OCI-M1 (cell line): ENCODE results near the gene CSPG5.
A peak's percentile ranks its signal among the peaks of the same experiment; 100 is the strongest.

ENCODE experiments used
- DNase-seq: peaks from one replicate; lab custom pipeline; 2025; lab: John Stamatoyannopoulos, UW

Gene CSPG5, protein sequence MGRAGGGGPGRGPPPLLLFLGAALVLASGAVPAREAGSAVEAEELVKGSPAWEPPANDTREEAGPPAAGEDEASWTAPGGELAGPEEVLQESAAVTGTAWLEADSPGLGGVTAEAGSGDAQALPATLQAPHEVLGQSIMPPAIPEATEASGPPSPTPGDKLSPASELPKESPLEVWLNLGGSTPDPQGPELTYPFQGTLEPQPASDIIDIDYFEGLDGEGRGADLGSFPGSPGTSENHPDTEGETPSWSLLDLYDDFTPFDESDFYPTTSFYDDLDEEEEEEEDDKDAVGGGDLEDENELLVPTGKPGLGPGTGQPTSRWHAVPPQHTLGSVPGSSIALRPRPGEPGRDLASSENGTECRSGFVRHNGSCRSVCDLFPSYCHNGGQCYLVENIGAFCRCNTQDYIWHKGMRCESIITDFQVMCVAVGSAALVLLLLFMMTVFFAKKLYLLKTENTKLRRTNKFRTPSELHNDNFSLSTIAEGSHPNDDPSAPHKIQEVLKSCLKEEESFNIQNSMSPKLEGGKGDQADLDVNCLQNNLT

DNA sequence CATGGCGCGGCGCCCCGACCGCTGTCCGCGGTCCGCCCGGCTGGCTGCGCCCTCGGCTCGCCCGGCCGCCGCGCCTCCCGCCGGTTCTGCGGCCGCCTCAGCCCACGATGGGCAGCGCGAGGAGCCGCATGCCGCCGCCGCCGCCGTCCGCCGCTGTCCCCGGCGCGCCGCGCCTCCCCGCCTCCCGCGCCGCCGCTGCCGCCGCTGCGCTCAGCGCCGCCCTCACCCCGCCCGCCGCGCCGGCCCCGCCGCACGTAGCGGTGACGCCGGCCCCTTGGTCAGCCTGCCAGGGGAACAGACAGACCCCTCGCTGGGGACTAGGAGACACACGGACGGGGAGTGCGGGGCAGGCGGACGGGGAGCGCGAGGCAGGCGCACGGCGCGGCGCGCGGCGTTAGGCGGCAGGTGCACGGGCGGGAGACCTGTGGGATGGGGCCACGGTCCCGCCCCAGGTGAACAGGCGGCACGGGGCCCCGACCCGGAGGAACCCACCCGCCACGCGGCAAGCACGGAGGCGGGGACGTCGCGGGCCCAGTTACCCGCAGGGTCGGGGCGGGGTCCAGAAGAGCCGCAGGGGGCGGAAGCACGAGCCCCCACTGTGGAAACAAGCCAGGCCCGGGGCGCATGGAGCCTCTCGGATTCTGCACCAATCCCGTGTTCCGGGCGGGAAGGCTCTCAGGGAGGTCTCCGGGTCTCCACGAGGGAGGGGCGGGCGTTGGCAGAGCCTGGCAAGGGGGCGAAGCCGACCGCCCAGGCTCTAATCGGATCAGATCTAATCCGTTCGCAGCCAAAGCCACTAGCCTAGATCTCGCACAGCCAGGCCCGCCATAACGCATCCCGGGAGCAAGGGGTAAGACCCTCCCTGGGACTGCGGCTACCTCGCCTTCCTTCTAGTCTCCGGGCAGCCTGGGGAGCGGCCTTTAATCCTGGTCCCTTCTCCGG is at the start of gene CSPG5:
TSS of gene CSPG5 (minus strand) at position 175 of the 942 bp plus-strand sequence. CDS start at position 3, 172 bp downstream.
- DNase-seq = no peak

DNA sequence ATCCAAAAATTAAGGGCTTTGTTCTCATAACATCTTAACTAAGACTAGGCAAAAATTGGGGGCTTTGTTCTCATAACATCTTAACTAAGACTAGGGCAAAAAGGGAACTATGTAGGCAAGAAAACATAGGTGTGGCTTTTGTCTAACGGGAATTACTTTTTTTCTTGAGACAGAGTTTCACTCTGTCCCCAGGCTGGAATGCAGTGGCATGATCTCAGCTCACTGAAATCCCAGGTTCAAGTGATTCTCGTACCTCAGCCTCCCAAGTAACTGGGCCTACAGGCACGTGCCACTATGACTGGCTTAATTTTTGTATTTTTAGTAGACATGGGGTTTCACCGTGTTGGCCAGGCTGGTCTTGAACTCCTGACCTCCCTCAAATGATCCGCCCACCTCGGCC is 49.8 kb upstream of the CSPG5 start:
- no peak for DNase-seq

DNA sequence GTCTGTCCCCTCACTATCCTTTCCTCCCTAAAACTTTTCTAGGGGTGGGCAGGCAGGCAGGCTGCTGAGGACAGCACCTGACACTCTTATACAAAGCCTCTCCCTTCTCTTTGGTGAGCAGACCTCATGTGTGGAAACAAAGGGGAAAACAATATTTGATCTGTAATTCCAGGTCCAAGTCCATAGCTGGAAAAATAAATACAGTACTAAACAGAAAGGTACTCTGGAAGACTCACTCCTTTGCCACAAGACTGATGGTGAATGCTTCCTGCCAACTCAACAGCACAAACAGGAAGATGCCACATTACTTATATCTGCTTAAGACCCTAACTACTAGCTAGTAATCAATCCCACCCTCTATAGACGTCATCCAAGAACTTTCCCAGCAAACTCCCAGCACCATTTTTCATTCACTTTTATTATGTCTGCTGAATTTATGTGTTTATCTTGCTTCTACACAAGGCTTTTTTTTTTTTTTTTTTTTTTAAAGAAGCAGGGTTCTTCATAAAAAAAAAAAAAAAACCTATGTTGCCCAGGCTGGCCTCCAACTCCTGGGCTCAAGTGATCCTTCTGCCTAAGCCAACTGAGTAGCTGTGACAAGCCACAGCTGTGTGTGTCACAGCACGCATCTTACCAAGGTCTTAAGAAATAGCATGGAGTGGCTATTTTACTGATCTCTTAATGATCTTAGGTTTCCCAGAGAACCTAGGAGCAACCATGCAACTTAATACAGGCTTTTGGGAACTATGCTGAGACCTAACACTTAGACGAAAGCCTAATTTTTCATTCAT is 44.2 kb upstream of the CSPG5 start:
- no peak for DNase-seq

DNA sequence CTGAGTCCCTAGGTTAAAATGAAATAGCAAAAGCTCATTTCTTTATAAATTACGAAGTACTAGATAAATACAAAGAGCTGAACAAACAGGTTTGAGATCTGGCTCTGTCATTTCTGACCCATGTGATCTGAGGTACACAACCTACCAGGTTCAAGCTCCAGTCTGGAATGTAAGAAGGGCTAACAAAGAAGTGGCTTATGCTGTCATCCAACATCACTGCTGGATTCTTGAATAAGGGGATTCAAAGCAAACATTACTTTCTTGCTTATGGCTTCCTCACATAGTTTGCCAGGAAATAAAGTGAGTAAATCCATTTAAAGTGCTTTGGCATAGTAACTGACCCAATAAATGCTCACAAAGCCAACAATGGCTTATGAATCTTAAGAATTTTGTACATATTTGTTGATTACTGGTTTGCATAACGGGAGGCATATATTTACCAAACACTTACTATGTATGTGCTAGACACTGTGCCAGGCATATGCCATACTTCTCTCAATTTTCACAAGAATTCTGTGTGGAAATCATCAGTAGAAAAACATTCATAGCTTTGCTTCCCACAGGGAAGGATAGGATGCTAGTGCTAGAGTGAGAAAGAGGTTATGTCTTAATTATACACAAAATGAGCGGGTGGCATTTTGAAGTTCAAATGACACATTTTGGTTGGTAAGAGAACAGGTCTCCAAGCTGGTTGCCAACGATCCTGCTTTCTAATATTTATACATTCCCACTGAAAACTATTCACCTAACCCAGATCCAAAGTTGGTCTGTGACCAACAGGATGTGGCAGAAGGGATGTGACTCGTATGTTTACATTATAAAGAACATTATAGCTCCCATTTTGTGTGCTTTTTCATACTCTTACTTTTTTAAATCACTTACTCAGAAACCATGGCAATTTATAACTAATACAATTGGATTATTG is 38.7 kb upstream of the CSPG5 start:
- DNase-seq = no peak

DNA sequence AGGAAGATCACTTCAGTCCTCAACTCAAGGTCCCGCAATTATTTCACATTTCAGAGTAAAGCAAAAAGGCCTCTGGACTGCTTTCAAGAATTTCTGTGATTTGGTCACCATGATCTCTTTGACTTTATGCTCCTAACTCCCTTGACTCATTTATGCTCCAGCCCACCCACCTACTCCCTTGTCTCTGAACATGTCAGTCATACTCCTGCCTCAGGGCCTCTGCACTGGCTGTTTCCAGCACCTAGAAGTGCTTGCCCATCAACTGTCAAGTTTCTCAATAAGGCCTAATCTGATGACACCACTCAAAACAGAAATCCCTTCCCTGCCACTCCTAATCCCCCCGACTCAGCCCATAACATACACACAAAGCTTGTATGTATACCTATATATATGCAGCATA is 36.1 kb upstream of the CSPG5 start:
- no peak for DNase-seq

DNA sequence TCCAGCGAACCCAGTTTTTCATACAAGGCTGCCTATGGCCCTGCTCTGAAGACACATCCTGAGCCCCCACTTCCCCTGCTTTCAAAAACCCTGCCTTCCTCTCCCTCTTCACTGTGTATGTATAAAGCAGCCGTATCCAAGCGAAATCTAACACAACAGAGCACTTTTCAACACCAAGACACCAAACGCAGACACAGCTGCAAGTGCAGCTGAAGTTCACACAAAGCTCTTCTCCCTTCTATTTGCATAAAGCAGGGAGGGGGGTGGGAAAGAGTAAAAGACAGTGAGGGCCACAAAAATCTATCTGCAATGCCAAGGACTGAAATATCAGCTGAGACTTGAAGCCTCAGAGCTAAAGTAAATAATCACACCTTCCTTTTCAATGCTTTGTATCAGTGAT is 35.1 kb upstream of the CSPG5 start:
- DNase-seq = no peak

DNA sequence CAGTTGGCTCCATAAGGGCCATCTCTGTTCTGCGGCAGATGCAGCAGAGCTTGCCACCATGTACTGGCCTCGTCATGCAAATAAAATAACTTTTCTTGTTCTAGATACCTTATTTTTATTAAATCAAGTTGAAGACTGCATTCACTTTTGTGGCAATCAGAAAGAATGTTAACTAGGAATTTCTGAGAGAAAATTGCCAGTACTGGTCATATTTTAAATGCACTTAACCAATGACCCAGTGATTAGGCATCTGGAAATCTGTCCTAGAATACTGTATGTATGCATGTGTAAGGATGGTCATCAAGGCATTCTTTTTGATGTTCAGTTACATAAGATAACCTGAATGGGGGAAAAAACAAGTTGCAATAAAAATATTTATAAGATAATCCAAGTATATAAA is 34.2 kb upstream of the CSPG5 start:
- no peak for DNase-seq

DNA sequence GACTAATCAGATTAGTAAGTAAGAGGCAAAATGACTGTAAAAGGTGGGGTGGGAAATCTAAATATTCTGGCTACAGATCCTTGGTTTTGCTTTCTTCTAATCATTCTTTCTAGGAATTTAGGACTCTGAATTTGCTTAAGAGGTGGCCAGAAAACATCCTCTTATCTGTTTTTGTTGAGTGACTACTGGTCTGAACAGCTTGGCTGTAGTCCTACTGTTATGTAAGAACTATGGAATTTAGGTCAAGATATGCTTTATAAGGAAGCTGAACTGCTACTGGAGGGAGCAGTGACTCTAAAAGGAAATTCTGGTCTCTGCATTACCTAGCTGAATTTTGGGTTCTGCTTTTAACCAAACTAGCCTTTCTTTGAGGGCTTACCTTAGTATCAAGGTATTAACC is 33.5 kb upstream of the CSPG5 start:
- peak; percentile 26 for DNase-seq

DNA sequence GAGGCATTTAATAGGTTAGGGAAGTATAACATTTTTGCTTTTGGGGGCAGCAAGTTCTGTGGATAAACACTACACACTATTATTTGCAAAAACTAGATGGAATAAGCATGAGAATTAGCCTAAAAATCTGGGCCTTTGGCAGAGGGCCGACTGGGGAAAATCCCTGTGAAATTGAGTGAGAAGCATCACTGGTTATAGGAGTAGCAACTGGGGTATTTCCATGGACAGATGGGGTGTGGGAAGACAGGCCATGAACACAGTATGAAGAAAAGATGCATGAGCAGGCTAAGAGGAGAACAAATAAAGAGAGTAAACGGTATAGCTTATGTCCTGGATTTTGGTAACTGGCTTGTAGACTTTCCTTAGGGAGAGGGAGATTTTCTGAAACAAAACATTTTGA is 32.9 kb upstream of the CSPG5 start:
- no peak for DNase-seq

DNA sequence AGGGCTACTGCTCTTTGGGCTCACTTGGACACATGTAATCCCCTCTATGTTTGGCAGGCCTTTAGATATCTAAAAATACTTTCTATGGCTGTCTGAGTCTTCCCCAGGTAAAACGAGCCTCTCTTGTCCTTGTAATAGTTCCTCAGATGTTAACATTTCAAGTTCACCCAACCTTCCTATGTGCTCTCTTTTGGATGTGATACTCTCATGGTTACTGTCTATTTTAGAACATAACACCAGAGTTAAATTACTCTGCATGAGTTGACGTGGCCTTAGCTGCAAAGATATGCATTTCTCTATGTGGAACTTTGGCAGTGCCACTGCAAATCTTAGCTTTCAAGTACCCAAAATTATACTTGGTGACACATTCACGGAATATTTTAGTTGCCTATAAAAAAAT is 31.9 kb upstream of the CSPG5 start:
- DNase-seq = no peak

DNA sequence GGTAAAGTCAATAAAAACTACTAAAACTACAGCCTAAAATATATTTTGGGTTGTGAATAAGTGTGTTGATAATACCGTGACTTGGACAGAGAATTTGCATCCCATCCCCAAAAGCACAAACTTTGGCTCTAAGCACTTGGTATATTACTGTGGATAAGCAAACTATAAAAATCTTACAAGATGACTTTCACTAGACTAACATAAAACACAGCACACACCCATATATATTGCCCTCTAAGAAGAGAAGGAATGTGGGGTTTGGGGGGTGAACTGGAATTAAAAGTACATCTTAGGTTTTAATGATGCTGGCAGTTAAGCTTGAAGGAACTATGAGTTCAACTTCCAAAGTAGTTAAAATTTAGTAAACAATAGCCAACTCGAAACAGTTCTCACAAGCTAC is 28.7 kb upstream of the CSPG5 start:
- no peak for DNase-seq

DNA sequence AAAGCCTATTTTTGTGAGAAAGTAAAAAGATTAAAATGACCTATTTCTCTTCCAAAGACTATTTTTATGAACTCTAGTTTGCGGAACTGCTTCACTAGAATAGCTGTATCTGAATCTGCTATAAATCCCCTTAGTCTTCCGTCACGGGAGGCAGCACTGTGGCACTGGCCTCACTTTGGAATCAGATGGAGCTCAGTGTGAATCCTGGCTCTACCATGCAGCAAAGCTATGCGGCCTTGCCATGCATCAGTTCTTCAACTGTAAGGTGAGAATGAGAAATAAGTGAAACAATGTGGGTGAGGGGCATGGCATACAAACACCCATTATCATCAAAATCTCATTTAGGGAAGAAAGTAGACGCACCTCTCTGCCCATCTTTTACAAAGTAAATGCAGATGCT is 27.5 kb upstream of the CSPG5 start:
- DNase-seq = no peak

DNA sequence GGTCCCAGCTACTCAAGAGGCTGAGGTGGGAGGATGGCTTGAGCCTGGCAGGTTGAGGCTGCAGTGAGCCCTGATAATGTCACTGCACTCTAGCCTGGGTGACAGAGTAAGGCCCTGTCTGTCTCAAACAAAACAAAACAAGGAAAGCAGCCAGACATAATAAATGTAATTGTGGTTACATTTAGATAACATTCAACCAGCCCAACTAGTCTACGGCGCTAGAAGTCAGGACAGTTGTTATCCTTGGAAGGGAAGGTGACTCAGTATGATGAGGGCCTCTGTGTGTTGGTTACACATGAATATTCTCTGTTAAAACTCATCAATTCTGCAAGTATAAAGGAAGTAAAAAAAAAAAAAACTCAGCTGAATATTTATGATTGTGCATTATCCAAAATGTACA is 27.0 kb upstream of the CSPG5 start:
- DNase-seq = no peak

DNA sequence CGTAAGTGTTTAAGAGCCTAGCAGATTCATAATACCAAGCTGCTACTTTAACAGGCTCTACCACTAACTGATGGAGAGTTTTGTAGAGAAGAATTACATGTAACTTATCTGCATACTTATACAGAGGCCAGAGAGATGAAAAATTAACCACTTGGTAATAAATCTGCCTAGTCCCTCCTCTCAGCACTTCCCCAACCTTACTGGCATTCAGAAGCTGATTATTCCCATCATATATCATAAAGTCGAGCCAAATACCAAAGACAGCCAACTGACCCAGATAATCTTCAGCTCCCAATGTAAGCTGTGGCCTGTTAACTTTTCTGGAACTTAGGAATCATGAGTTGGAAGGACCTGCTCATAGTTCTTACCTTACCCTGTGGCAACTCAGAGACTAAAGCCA is 25.5 kb upstream of the CSPG5 start:
- DNase-seq = no peak

DNA sequence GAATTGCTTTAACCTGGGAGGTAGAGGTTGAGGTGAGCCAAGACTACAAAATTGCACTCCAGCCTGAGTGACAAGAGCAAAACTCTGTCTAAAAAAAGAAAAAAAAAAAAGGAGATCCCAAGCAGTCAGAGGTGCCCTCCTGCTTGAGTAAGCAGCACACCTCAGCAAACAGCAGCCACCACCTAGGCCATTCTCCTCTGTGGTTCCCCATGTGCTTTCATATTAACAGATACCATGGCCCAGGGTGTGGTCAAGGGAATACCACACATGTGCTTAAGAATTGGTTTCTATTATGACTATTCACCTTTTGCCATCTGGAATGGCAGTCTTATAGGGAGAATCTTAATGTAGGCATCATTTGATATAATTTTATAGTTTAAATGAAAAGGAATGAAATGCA is 24.7 kb upstream of the CSPG5 start:
- DNase-seq = no peak

DNA sequence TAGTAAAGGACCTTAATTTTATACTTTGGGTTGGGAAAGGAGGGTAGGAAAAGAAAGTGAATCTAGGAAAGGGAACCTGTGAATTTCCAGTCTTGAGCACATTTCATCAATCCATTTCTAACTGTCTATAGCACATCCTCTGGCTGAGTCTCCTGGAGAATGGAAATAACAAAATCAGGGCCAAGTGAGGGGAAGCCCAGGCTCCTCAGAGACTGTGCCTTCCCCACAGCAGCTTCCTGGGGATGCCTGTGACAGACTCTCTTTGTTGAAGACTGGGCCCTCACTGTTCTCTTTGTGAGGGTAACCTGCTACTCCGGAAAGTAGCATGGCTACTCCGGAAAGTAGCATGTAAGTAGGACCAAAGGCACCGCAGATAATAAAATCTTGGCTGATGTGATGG is 22.6 kb upstream of the CSPG5 start:
- no peak for DNase-seq

DNA sequence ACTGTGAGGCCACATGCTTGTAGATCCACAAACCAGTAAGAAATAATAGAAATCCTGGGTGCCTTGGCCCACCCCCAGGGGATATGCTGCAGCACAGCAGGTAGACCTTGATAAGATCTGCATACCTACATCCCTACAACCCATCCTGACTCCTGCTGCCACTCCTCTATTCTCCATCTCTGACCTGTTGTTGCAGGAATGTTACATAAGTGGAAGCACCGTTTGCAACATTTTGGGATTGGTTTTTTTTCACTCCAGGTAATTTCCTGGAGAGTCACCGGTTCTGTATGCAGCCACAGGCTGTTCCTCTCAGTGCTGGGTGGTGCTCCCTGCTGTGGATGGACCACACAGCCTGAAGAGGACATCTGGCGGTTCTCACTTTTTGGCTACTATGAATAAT is 16.1 kb upstream of the CSPG5 start:
- no peak for DNase-seq

DNA sequence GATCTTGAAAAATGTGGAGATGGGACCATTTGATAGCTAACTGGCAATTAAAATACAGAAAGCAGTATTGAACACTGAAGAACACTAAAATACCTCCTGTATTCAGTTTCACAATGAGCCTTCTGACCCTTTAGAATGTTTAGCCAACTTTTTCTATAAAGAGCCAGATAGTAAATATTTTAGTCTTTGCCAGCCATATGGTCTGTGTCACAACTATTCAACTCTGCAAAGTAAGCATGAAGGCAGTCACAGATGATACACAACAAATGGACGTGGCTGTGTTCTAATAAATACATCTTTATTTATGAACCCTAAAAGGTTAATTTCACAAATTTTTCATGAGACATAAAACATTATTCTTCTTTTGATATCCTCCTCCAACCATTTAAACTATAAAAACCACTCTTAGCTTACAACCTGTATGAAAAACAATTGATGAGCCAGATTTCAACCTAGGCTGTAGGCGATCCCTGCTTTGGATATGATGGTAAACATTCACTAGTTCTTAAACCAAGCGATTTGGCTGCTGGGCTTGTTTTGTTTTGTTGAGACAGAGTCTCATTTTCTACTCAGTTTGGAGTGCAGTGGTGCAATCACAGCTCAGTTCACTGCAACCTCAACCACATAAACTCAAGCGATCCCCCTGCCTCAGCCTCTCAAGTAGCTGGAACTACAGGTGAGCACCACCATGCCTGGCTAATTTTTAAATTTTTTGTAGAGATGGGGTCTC is 13.6 kb upstream of the CSPG5 start:
- no peak for DNase-seq

DNA sequence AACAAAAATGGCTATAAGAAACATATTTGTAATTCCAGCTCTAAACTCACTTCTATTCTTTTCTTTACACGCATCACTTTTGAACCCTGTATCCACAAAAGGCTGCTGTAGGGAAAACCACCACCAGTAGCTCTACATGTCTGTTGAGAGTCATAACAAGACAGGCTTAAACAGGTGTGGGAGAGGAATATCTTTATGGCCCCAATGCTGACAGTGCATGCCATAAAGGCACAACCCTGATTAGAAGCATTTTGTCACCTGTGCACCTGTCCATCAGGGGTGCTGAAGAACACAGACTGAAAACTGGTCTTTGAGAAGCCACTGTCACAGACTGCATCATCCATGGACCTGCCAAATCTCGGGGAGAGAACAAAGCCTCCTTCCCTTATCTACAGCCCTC is 11.6 kb upstream of the CSPG5 start:
- no peak for DNase-seq

DNA sequence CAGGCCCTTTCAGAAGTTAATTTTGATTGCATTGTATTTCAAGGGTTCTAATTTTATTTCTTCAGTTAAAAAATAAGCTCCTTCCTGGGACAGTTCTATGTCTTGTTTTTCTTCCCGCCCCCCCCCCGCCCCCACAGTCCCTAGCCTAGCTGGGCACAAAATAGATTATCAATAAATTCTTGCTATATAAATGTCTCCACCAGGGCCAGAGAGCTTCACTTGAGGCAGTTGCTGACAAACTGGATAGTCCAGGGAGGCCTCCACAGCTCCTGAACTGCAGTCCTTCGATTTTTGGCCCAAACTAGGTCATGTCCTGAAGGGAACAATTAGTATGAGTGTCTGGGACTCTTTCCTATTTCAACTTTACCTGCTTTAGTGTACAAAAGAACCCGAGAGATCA is 9.9 kb upstream of the CSPG5 start:
- DNase-seq = no peak
